ENCODE measurements around the gene GPSM1.

Gene GPSM1

GRCh38 chr9:136284311-136284710 is 43.0 kb upstream of the GPSM1 start:
- CTCF ChIA-PET = interaction anchor here (1.2 kb wide), 1 partner anchor 114 kb away, joined by 3 read pairs; no protein-coding TSS in a partner anchor
- no peak for DNase-seq (ENCODE audit: extremely low spot score)
- TF ChIP-seq ELF4 (IDR thresholded peaks at IDR 0.05) = no peak
- TF ChIP-seq HDGF (IDR thresholded peaks at IDR 0.05; ENCODE audit: borderline replicate concordance) = no peak
- no peak for TF ChIP-seq SP1 (IDR thresholded peaks at IDR 0.05)
- TF ChIP-seq CTBP1 (IDR thresholded peaks at IDR 0.05; ENCODE audit: borderline replicate concordance) = no peak
- TF ChIP-seq, protein P1, sequence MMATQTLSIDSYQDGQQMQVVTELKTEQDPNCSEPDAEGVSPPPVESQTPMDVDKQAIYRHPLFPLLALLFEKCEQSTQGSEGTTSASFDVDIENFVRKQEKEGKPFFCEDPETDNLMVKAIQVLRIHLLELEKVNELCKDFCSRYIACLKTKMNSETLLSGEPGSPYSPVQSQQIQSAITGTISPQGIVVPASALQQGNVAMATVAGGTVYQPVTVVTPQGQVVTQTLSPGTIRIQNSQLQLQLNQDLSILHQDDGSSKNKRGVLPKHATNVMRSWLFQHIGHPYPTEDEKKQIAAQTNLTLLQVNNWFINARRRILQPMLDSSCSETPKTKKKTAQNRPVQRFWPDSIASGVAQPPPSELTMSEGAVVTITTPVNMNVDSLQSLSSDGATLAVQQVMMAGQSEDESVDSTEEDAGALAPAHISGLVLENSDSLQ (IDR thresholded peaks at IDR 0.05) = no peak
- no peak for TF ChIP-seq SUZ12 (IDR thresholded peaks at IDR 0.05)
- TF ChIP-seq LEF1 (IDR thresholded peaks at IDR 0.05; ENCODE audit: borderline replicate concordance) = no peak
- no peak for TF ChIP-seq L3MBTL2 (conservative IDR thresholded peaks at IDR 0.05)
- POLR2A ChIA-PET = no interaction called here

DNA sequence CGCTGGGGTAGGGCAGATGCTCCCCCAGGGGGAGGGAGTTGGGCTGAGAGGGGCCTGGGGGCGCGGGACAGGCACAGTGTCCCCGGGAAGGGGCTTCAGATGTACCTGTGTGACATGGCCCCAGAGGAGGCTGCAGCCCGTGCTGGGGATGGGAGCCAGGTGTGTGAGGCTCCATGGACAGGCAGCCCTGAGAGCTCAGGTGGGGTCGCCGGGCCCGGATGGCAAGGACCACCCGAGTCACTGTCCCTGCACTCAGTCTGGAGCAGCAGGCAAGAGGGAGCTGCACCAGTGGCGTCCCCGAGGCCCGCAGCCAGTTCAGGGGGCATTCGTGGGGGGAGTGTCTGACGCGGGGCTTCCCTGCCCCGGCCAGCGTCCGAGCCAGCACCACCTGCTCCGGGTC is 42.4 kb upstream of the GPSM1 start:
- POLR2A ChIA-PET = no interaction called here
- TF ChIP-seq CTBP1 (IDR thresholded peaks at IDR 0.05; ENCODE audit: borderline replicate concordance) (no peak), TARDBP (IDR thresholded peaks at IDR 0.05) (no peak), FOXK2 (IDR thresholded peaks at IDR 0.05) (no peak), L3MBTL2 (conservative IDR thresholded peaks at IDR 0.05) (no peak), FOXA1 (IDR thresholded peaks at IDR 0.05) (no peak), BHLHE40 (IDR thresholded peaks at IDR 0.05; ENCODE audit: borderline replicate concordance) (no peak), SUZ12 (IDR thresholded peaks at IDR 0.05) (no peak)
- TF ChIP-seq, protein P1 (IDR thresholded peaks at IDR 0.05) = no peak
- CTCF ChIA-PET = interaction anchor here (1.2 kb wide), 1 partner anchor 115 kb away, joined by 3 read pairs; no protein-coding TSS in a partner anchor
- no peak for DNase-seq (ENCODE audit: extremely low spot score)

- DNase-seq (ENCODE audit: extremely low spot score) = no peak
- ChIA-PET CTCF (no interaction called here), POLR2A (no interaction called here)
- TF ChIP-seq FOXM1 (IDR thresholded peaks at IDR 0.05; ENCODE audit: borderline replicate concordance) (no peak), ZNF384 (IDR thresholded peaks at IDR 0.05) (no peak), CTBP1 (IDR thresholded peaks at IDR 0.05; ENCODE audit: borderline replicate concordance) (no peak)
Measured at GRCh38 chr9:136285501-136286358, 41.6 kb upstream of the GPSM1 start.

DNA sequence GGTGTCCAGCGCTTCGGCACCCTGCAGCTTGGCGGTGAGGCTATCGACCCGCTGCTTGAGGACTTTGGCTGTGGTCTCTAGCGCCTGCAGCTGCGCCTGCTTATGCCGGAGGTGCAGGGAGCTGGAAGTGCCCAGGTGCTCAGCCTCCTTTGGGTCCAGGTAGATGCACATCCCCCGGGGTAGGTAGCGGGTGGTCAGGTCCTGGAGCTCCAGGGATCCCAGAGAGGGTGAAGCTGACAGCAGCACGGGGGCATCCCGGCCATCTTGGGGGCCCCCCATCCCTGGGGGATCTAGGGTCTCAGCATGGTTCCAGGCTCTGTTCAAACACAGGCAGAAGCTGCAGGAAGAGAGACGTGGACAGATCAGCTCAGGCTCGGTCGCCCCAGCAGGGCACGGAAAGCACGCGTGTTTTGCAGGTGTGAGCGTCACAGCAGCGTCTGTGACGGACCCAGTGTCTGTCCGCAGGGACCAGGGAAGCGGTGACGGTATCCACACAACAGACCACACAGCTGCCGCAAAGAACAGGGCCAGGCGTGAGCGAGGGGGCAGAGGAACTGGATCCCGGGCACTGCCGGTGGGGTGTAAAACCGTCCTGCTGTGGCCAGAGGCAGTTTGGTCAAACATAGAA is 40.9 kb upstream of the GPSM1 start:
- CTCF ChIA-PET = no interaction called here

DNA sequence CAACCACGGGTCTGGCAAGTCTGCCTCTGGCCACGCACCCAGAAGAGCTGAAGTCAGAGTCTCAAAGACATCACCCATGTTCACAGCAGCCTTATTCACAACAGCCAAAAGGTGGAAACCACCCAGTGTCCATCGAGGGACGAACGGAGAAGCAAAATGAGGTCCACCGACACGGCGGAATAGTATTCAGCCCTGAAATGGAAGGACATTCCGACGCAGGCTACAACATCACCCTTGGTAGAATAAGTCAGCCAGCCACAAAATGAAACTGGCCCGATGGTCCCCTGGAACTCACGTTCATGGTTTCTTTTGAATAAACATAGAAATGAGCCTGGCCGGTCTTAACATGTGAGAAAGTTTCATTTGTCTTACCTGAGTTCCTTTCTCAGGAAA is 40.4 kb upstream of the GPSM1 start:
- TF ChIP-seq TARDBP (IDR thresholded peaks at IDR 0.05) (no peak), ZNF384 (IDR thresholded peaks at IDR 0.05) (no peak), CTBP1 (IDR thresholded peaks at IDR 0.05; ENCODE audit: borderline replicate concordance) (no peak), NFRKB (IDR thresholded peaks at IDR 0.05) (no peak), FOXM1 (IDR thresholded peaks at IDR 0.05; ENCODE audit: borderline replicate concordance) (no peak), ELF4 (IDR thresholded peaks at IDR 0.05) (no peak), ARNT (IDR thresholded peaks at IDR 0.05) (no peak)
- TF ChIP-seq, protein P1 (IDR thresholded peaks at IDR 0.05) = no peak
- CTCF ChIA-PET = no interaction called here
- POLR2A ChIA-PET = no interaction called here
- DNase-seq (ENCODE audit: extremely low spot score) = no peak

More for the DNA sequence above, 40.9 kb upstream of the GPSM1 start:
- no peak for DNase-seq (ENCODE audit: extremely low spot score)
- POLR2A ChIA-PET = no interaction called here
- TF ChIP-seq TARDBP (IDR thresholded peaks at IDR 0.05) (no peak), ELF4 (IDR thresholded peaks at IDR 0.05) (no peak), FOXA1 (IDR thresholded peaks at IDR 0.05) (no peak), ZNF384 (IDR thresholded peaks at IDR 0.05) (no peak), ARNT (IDR thresholded peaks at IDR 0.05) (no peak), FOXM1 (IDR thresholded peaks at IDR 0.05; ENCODE audit: borderline replicate concordance) (no peak), BHLHE40 (IDR thresholded peaks at IDR 0.05; ENCODE audit: borderline replicate concordance) (no peak), SP1 (IDR thresholded peaks at IDR 0.05) (no peak), L3MBTL2 (conservative IDR thresholded peaks at IDR 0.05) (no peak), CTBP1 (IDR thresholded peaks at IDR 0.05; ENCODE audit: borderline replicate concordance) (no peak), HDGF (IDR thresholded peaks at IDR 0.05; ENCODE audit: borderline replicate concordance) (no peak), SUZ12 (IDR thresholded peaks at IDR 0.05) (no peak), NFRKB (IDR thresholded peaks at IDR 0.05) (no peak), LEF1 (IDR thresholded peaks at IDR 0.05; ENCODE audit: borderline replicate concordance) (no peak), FOXK2 (IDR thresholded peaks at IDR 0.05) (no peak)
- TF ChIP-seq, protein P1 (IDR thresholded peaks at IDR 0.05) = no peak

All from HEK293T (cell line).